HG03280 (cell line): ENCODE measurements around the gene LLGL2.

ENCODE experiments used
- ATAC-seq: cut with Tn5 transposase; IDR thresholded peaks from one replicate; pipeline ENCODE4 v1.9.1; 2021; ENCODE audit warnings: mild to moderate bottlenecking, moderate library complexity; ENCODE audit not compliant: unreplicated experiment

LLGL2 gene

DNA sequence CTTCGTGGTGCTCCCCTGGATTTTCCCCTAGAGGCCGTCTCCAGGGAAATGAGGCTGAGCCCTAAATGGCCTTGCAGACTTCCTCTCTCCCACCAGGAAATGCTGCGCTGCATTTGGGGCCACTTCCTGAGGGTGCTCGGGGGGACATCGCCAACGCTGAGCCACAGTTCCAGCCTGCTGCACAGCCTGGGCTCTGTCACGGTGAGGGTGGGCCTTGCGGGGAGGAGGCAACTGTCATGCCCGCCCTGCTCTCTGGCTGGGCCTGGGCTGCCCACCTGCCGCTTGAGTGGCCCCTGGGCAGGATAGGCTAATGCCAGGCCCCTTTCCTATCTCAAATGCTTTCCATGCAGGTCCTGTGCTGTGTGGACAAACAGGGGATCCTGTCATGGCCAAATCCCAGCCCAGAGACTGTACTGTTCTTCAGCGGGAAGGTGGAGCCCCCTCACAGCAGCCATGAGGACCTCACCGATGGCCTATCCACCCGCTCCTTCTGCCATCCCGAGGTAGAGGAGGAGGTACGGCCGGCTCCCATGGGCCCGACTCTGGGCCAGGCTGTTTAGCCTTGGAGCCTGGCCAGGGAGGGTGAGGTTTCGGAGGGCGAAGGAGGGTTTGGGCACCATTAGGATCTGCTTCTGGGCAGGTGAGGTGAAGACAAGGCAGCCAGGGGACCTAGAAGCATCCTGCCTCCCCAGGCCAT lies 34.4 kb upstream of the LLGL2 start:
- no peak for ATAC-seq

GRCh38 chr17:75491680-75492079 lies 33.8 kb upstream of the LLGL2 start:
- no peak for ATAC-seq

DNA sequence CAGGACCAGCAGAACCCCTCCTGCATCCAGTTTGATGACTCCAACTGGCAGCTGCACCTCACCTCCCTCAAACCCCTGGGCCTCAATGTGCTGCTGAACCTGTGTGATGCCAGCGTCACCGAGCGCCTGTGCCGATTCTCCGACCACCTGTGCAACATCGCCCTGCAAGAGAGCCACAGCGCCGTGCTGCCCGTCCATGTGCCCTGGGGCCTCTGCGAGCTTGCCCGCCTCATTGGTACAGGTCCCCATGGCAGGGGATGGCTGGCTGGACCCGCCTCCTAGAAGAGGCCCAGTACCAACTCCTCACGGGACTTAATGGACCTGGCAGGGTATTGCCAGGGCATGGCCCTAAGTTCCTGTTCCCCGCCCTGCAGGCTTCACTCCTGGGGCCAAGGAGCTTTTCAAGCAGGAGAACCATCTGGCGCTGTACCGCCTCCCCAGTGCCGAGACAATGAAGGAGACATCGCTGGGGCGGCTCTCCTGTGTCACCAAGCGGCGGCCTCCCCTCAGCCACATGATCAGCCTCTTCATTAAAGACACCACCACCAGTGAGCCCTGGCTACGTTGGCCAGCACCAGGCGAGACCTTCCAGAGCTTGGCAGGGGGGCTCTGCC lies 32.8 kb upstream of the LLGL2 start:
- ATAC-seq = no peak

- no peak for ATAC-seq
Measured at GRCh38 chr17:75493476-75494129, 31.9 kb upstream of the LLGL2 start.

GRCh38 chr17:75494326-75494877 lies 31.1 kb upstream of the LLGL2 start:
- ATAC-seq = no peak

- ATAC-seq = no peak
Measured at GRCh38 chr17:75496005-75496404, 29.5 kb upstream of the LLGL2 start.

DNA sequence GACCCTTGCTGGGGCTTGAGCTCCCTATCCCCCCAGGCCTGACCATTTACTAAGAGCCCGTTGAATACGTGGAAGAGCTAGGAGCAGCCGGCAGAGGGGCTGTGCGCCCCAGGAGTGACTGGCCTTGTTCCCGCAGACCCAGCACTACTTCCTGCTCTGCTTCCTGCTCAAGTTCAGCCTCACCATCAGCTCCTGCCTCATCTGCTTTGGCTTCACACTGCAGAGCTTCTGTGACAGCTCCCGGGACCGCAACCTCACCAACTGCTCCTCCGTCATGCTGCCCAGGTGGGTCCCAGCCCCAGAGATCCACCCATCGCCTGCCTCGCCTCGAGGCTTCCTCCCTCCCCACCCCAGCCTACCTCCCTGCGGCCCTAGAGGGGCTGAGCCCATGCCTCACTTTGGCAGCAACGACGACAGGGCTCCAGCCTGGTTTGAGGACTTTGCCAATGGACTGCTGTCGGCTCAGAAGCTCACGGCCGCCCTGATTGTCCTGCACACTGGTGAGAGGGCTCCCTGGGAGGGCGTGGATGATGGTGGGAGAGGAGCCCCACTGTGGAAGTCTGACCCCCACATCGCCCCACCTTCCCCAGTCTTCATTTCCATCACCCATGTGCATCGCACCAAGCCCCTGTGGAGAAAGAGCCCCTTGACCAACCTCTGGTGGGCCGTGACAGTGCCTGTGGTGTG lies 27.3 kb upstream of the LLGL2 start:
- ATAC-seq = no peak

GRCh38 chr17:75498726-75499213 lies 26.7 kb upstream of the LLGL2 start:
- ATAC-seq = no peak

DNA sequence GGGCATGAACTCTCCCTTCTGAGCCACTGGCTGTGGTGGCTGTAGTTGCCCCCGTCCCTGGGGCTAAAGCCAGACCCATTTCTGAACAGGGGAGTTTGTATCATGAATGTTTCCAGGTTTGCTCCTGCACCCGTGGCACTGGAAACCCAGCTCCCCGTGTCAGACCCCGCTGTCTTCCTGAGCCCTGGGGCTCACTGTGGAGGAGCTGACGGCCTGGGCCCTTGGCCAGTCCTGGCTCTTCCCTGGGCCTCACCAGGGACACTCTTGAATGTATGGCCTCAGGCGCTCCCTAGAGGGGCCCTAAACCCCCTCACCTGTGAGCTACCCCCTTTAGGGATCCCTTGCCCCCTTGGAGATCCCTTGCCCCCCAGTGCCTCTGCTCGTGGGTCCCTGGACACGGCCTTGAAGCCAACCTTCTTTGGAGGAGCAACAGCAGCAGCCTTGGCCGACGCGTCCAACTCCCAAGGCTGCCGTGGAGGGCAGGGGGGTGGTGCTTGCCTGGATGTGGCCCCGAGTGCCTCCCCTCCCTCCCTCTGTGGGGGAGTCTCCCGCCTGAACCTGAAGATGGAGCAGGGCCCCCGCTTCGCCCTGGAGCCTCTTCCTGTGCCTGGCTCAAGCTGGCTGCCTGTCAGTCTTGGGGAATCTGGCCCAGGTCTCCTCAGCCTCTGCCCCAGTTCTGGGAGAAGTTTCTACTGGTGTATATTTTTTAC lies 26.0 kb upstream of the LLGL2 start:
- ATAC-seq = no peak

- ATAC-seq = no peak
Measured at GRCh38 chr17:75500419-75501216, 24.9 kb upstream of the LLGL2 start.

GRCh38 chr17:75501378-75502071 lies 24.0 kb upstream of the LLGL2 start:
- no peak for ATAC-seq

- no peak for ATAC-seq
Measured at GRCh38 chr17:75502072-75502720, 23.3 kb upstream of the LLGL2 start.

DNA sequence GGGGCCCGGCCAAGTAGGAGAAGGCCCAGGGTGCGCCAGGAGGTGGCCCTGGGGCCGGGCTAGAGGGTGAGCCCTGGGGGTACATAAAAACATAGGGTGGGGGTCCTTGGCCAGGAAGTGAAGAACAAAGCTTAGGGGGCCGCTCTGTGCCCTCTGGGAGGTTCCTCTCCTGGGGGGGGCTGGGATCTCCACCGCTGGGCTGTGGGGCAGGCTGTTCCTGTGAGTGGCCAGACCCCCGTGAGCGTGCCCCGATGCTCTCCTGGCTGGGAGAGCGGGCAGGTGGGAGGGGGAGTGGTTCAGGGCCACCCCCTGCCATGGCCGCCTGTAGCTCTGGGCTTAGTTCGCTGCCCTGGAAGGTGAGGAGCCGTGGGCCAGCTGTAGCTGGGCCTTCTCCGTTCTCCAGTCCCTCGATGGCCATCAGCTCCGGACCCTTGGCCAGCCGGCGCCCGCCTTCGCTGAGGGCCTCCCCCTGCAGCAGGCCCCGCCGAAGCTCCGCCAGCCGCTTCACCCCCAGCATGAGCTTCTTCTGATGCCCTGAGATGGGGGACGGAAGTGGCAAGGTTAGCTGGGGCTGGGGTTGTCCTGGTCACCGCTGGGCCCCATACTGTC lies 22.7 kb upstream of the LLGL2 start:
- no peak for ATAC-seq

DNA sequence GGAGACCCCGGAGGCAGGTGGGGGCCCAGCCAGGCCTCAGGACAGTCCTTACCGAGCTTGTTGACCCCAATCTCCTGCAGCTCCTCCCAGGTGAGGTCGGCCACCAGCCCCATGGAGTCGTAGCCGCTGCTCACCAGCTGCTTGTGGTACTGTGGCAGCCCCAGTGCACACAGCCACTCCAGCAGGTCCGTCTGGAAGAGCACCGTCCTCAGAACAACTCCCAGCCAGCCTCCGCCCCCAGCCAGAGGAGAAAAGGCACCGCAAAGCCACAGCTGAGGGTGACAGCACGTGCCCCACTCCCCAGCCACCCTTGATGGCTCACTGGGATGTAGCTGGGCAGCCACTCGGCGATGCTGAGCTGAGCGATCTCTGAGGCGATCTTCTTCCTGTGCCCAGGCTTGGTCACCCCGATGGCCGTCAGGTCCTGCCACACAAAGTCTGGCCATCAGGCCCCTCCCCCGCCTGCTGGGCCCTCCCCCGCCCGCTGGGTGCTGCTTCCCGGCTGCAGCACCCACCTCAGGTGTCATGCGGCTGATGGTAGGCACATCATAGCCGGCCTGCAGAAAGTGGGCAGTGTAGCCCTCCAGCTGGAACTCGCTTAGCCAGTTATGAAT lies 22.1 kb upstream of the LLGL2 start:
- no peak for ATAC-seq

GRCh38 chr17:75503976-75504346 lies 21.5 kb upstream of the LLGL2 start:
- no peak for ATAC-seq

DNA sequence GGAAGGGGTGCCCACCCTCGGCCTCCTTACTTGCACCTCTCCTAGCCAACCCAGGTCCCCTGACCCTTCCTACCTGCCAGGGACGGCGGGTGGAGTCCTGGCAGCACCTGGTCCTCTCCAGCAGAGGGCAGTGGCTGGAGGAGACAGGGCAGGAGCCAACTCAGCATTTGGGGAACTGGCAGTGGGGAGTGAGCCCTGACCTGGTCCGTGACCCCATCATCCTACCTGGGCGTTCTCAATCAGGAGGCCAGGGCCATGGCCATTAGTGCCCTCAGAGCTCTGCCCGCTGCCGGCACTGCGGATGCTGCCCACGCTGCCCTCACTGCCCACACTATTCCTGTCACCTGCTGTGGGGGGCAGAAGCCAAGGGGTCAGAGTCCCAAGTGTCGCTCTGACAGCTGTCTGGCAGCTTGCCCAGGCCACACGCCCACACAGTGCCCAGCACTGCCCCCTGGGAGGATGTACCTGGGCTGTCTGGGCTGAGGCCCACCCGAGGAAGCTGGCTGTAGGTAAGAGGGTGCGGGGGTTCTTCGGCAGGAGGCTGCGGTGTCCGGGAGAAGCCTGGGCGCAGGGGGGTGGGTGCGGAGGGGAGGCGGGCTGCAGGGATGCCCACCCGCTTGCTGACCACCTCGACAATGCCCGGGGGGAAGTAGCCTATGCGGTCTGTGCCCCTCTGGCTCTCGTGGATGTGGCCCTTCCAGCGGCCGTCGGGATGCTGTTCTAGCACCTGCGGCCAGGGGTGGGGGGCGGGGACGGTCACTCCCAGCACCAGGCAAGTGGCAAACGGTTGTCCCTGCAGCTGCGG lies 20.9 kb upstream of the LLGL2 start:
- ATAC-seq = no peak

DNA sequence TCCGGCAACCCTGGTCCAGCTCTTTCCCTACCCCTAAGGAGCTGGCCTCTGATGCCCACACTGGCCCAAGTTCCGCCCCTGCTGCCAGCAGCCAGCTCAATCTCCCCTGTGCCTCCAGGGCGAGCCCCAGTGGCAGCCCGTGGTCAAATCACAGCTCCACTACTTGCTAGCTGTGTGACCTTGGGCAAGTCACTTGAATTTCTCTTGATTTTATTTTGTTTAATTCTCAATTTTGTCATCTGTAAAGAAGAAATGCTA lies 20.4 kb upstream of the LLGL2 start:
- ATAC-seq = no peak
